Endothelial cell of umbilical vein (primary cell): ENCODE measurements around the gene AKT2. TPM values are rescaled to one million over a fixed set of nuclear protein-coding genes. Genes with fewer than 3 reads are reported as not detected.

Experiments used
- BruUV-seq: library from RNA; stranded (reverse); fragments of 400-500 nt; replicated peaks from 2 replicates; lab custom pipeline; 2021; lab: Mats Ljungman, UMichigan
- CTCF ChIA-PET: fragments of 300-600, 350-600 bp; sonication (Branson Sonifier 250); formaldehyde crosslinking; loops from one replicate; lab custom pipeline; 2021; ENCODE audit warnings: antibody characterized with exemption, inconsistent platforms; lab: Charles Lee
- POLR2A ChIA-PET: fragments of 300-600, 350-600 bp; sonication (Branson Sonifier 250); formaldehyde crosslinking; loops from one replicate; lab custom pipeline; 2021; ENCODE audit warnings: antibody characterized with exemption, inconsistent platforms; lab: Charles Lee
- DNase-seq: peaks from one replicate; pipeline ENCODE4 v3.0.0-alpha.2; 2011; ENCODE audit warnings: low read depth, low spot score
- FAIRE-seq: peaks from 2 replicates; lab custom pipeline; 2011; peaks lifted over from hg19 to GRCh38; lab: Jason Lieb, UNC
- H2AFZ ChIP-seq: 2 replicates; pipeline ENCODE4 v1.6.0; 2012; ENCODE audit warnings: low read depth, low read length, control low read depth, inconsistent platforms
- H3K27ac ChIP-seq: 2 replicates; pipeline ENCODE4 v1.5.1; 2011; ENCODE audit warnings: low read depth, mild to moderate bottlenecking, control low read depth, low read length, moderate library complexity; ENCODE audit not compliant: insufficient read depth
- H3K27me3 ChIP-seq, 2 experiments: 2 replicates each; pipeline versions ENCODE4 v1.6.0 to v1.6.1; 2011; ENCODE audit warnings: low read length in 2 of 2, mixed read lengths in 1 of 2; ENCODE audit not compliant: control insufficient read depth in 2 of 2, insufficient read depth in 2 of 2
- H3K36me3 ChIP-seq, 2 experiments: 2 replicates in 1 of 2; 3 replicates in 1 of 2; pipeline ENCODE4 v1.5.1; 2011; ENCODE audit warnings: low read length in 2 of 2, mild to moderate bottlenecking in 1 of 2, moderate library complexity in 1 of 2; ENCODE audit not compliant: control insufficient read depth in 2 of 2, insufficient read depth in 2 of 2; ENCODE audit errors: extremely low read depth in 1 of 2
- H3K4me1 ChIP-seq: 3 replicates; pipeline ENCODE4 v1.5.1; 2011; ENCODE audit warnings: mild to moderate bottlenecking, low read length; ENCODE audit not compliant: control insufficient read depth, insufficient read depth; ENCODE audit errors: extremely low read depth
- H3K4me2 ChIP-seq: 2 replicates; pipeline ENCODE4 v1.6.1; 2011; ENCODE audit warnings: low read length, control low read depth, mixed read lengths; ENCODE audit not compliant: insufficient read depth
- H3K4me3 ChIP-seq, 3 experiments: fragments of 200-600 bp in 1 of 3; sonication (generic), shearing (Covaris generic) in 1 of 3; replicated peaks in 1 of 3; 2 replicates each; pipeline ENCODE4 v1.5.1; 2011 to 2016; ENCODE audit warnings: control low read depth in 3 of 3, low read length in 3 of 3, mild to moderate bottlenecking in 2 of 3, inconsistent platforms in 1 of 3, low read depth in 1 of 3, moderate library complexity in 1 of 3; ENCODE audit not compliant: insufficient read depth in 1 of 3
- H3K79me2 ChIP-seq: 2 replicates; pipeline ENCODE4 v1.6.0; 2012; ENCODE audit warnings: low read length, inconsistent platforms; ENCODE audit not compliant: control insufficient read depth, insufficient read depth
- H3K9ac ChIP-seq: replicated peaks from 2 replicates; pipeline ENCODE3; 2011; ENCODE audit warnings: low read length, control low read depth; ENCODE audit not compliant: insufficient read depth; ENCODE audit errors: extremely low read depth
- H3K9me1 ChIP-seq: replicated peaks from 3 replicates; pipeline ENCODE4 v1.6.0; 2011; ENCODE audit warnings: mild to moderate bottlenecking, low read length; ENCODE audit not compliant: control insufficient read depth, insufficient read depth; ENCODE audit errors: extremely low read depth
- H3K9me3 ChIP-seq: replicated peaks from 2 replicates; pipeline ENCODE4 v1.5.1; 2012; ENCODE audit warnings: low read length, inconsistent platforms; ENCODE audit not compliant: control insufficient read depth, insufficient read depth
- H4K20me1 ChIP-seq: replicated peaks from 2 replicates; pipeline ENCODE3; 2011; ENCODE audit warnings: mild to moderate bottlenecking, low read length; ENCODE audit not compliant: control insufficient read depth, insufficient read depth; ENCODE audit errors: extremely low read depth
- CTCF ChIP-seq, 2 donors: IDR thresholded peaks; 1 replicate in 1 of 2; 2 replicates in 1 of 2; pipeline ENCODE4 v1.5.1; 2011; ENCODE audit warnings: low read length in 2 of 2, mild to moderate bottlenecking in 2 of 2, moderate library complexity in 2 of 2, control low read depth in 1 of 2, inconsistent platforms in 1 of 2, low read depth in 1 of 2; ENCODE audit not compliant: insufficient read depth in 1 of 2; ENCODE audit errors: extremely low read depth in 1 of 2
- EZH2 ChIP-seq: IDR thresholded peaks from 2 replicates; pipeline ENCODE4 v1.6.1; 2012; ENCODE audit warnings: borderline replicate concordance, low read depth, mild to moderate bottlenecking, moderate library complexity, low read length, inconsistent platforms; ENCODE audit not compliant: severe bottlenecking
- FOS ChIP-seq: IDR thresholded peaks from 2 replicates; pipeline ENCODE4 v1.6.1; 2011; ENCODE audit warnings: mild to moderate bottlenecking, low read length, moderate library complexity, borderline replicate concordance; ENCODE audit not compliant: insufficient read depth
- GATA2 ChIP-seq: IDR thresholded peaks from 2 replicates; pipeline ENCODE4 v1.7.0; 2011; ENCODE audit warnings: low read depth, mild to moderate bottlenecking, moderate library complexity, mixed read lengths, low read length; ENCODE audit not compliant: insufficient read length, insufficient read depth
- JUN ChIP-seq: IDR thresholded peaks from 2 replicates; pipeline ENCODE4 v1.6.1; 2011; ENCODE audit warnings: borderline replicate concordance, low read depth; ENCODE audit not compliant: insufficient read length, insufficient read depth
- MAX ChIP-seq: IDR thresholded peaks from 2 replicates; pipeline ENCODE4 v1.6.1; 2011; ENCODE audit not compliant: insufficient read depth, insufficient read length
- MYC ChIP-seq: IDR thresholded peaks from one replicate; pipeline ENCODE4 v1.6.1; 2011; ENCODE audit warnings: mild to moderate bottlenecking, low read depth, low read length
- POLR2A ChIP-seq: IDR thresholded peaks from 2 replicates; pipeline ENCODE4 v1.6.1; 2012; ENCODE audit warnings: low read depth, mild to moderate bottlenecking, control low read depth, low read length
- POLR2AphosphoS5 ChIP-seq: IDR thresholded peaks from 2 replicates; pipeline ENCODE4 v1.6.1; 2012; ENCODE audit warnings: low read depth, mild to moderate bottlenecking, control low read depth, low read length, moderate library complexity; ENCODE audit not compliant: insufficient read depth
- dilution Hi-C: fragments of 300-500 bp; cut with MboI; formaldehyde crosslinking; loops from one replicate; pipeline ENCODE4 v1.15.0; 2019; ENCODE audit warnings: low sequenced_read_pairs; ENCODE audit not compliant: extremely low pct_ligation_motif_present
- intact Hi-C: fragments of 100-400 bp; cut with micrococcal nuclease; formaldehyde crosslinking; loops from one replicate; pipeline ENCODE4 v1.10.0; 2022
- polyA plus RNA-seq, 4 experiments: library from polyadenylated mRNA; depleted of rRNA in 3 of 4; stranded (reverse) in 3 of 4; unstranded in 1 of 4; fragments of >200 nt; gene quantifications; 2 replicates each; pipeline versions ENCODE4 v1.2.1 to v1.2.3, GENCODE V29; 2011 to 2012; ENCODE audit warnings: missing spikeins in 1 of 4
- total RNA-seq: library from RNA; stranded (reverse); gene quantifications from 2 replicates; pipeline ENCODE4 v1.2.3, GENCODE V29; 2021

AKT2 gene
- total and polyA plus RNA-seq, 2 donors (not counting 3 experiments of a cell fraction or from before 2014, with no cell fraction given), result 65.2 to 69.8 TPM

GRCh38 chr19:40221858-40222619, 63.1 kb downstream of the AKT2 start:
- H3K4me1 ChIP-seq, result peaks cover 11% of the 10 kb centered on the region
- peak; percentile 73 to 88 for TF ChIP-seq CTCF (IDR thresholded peaks at IDR 0.05; ENCODE audit: extremely low read depth in 1 of 2, insufficient read depth in 1 of 2, low read depth in 1 of 2, low read length in 2 of 2)
- no peak for TF ChIP-seq POLR2AphosphoS5
- H3K27ac ChIP-seq, result no peak overlapping the region
- no peak overlapping the region for H3K4me3 ChIP-seq
- no TSS peak for BruUV-seq
- H2AFZ ChIP-seq, result no peak overlapping the region
- no peaks in the 10 kb centered on the region for H4K20me1 ChIP-seq
- H3K9me1 ChIP-seq, result no peaks in the 10 kb centered on the region
- dilution Hi-C loops, result no loop called here
- H3K27me3 ChIP-seq, result peaks cover 23 to 30% of the 10 kb centered on the region in 2 experiments
- peak; percentile 88 for FAIRE-seq
- POLR2A ChIA-PET, result no interaction called here
- no peak overlapping the region for H3K9ac ChIP-seq
- CTCF ChIA-PET, result interaction anchor here (0.9 to 2.7 kb wide), 3 partner anchors 9 to 82 kb away, joined by 3 to 19 read pairs (median 8); no protein-coding TSS in a partner anchor
- H3K9me3 ChIP-seq, result no peaks in the 10 kb centered on the region
- H3K36me3 ChIP-seq, result no peaks in the 10 kb centered on the region
- no peak overlapping the region for H3K4me2 ChIP-seq
- peak; percentile 91 for DNase-seq
- H3K79me2 ChIP-seq, result no peaks in the 10 kb centered on the region
- intact Hi-C loops, result loop anchor here (1.0 to 5.0 kb wide), 4 partner anchors 31 to 251 kb away; partner anchors contain the start of genes MAP3K10 and PSMC4

GRCh38 chr19:40220674-40221073, 64.5 kb downstream of the AKT2 start:
- H3K4me1 ChIP-seq, result peaks cover 11% of the 10 kb centered on the region
- peaks cover 28% of the 10 kb centered on the region in 2 experiments for H3K27me3 ChIP-seq
- DNase-seq (no peak), FAIRE-seq (no peak)
- CTCF ChIA-PET, result interaction anchor here (2.7 kb wide), 1 partner anchor 81 kb away, joined by 19 read pairs; no protein-coding TSS in a partner anchor
- POLR2A ChIA-PET, result no interaction called here
- dilution Hi-C loops, result no loop called here
- no peak overlapping the region for H2AFZ ChIP-seq
- no peak for TF ChIP-seq MYC
- no peak for TF ChIP-seq POLR2A
- TF ChIP-seq FOS, result no peak
- TF ChIP-seq EZH2, result no peak
- no peak for TF ChIP-seq CTCF (IDR thresholded peaks at IDR 0.05; ENCODE audit: extremely low read depth in 1 of 2, insufficient read depth in 1 of 2, low read depth in 1 of 2, low read length in 2 of 2)
- TF ChIP-seq MAX, result no peak
- TF ChIP-seq GATA2, result no peak
- no peak for TF ChIP-seq POLR2AphosphoS5
- no peak for TF ChIP-seq JUN
- no peaks in the 10 kb centered on the region for H3K9me3 ChIP-seq
- intact Hi-C loops, result loop anchor here (5.0 kb wide), 1 partner anchor 63 kb away; no protein-coding TSS in a partner anchor
- H3K9me1 ChIP-seq, result no peaks in the 10 kb centered on the region
- H3K36me3 ChIP-seq, result no peaks in the 10 kb centered on the region
- BruUV-seq, result no TSS peak
- H3K79me2 ChIP-seq, result no peaks in the 10 kb centered on the region
- H3K4me3 ChIP-seq, result no peak overlapping the region
- no peak overlapping the region for H3K9ac ChIP-seq
- no peak overlapping the region for H3K4me2 ChIP-seq
- no peak overlapping the region for H3K27ac ChIP-seq
- H4K20me1 ChIP-seq, result no peaks in the 10 kb centered on the region
